ENCODE data around the gene GZF1. TPM values are rescaled to one million over a fixed set of nuclear protein-coding genes. Genes with fewer than 3 reads are reported as not detected.

GZF1 gene
- total and polyA plus RNA-seq, 9 donors: 8.5 to 31.4 (median 16.8) TPM

DNA sequence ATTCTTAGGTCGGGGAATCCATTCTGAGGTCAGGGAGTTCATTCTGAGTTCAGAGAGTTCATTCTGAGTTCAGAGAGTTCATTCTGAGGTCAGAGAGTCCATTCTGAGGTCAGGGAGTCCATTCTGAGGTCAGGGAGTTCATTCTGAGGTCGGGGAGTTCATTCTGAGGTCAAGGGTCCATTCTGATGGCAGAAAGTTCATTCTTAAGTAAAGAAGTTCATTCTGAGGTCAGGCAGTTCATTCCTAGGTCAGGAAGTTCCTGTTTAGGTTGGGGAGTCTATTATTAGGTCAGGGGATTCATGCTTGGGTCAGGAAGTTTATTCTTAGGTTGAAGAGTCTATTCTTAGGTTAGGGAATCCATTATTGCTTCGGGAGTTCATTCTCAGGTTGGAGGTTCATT, 27.9 kb upstream of the GZF1 start:
- Histone ChIP-seq H3K27ac (no peak overlapping the region), H3K4me3 (no peak overlapping the region), H3K4me1 (ENCODE audit: insufficient read depth) (no peaks in the 10 kb centered on the region), H3K36me3 (no peaks in the 10 kb centered on the region), H3K27me3 (no peaks in the 10 kb centered on the region), H3K9me3 (no peaks in the 10 kb centered on the region)
- intact Hi-C loops (cut with DNase I): loop anchor here in 2 of 4 donors (10.0 kb wide), 2 partner anchors 299 to 639 kb away; partner anchors contain the start of gene SSTR4 (in 1 of the 2)
- 70 to 73% (median 72%) methylated on average over 3 of the region's 3 CpGs for WGBS, 3 donors
- TF ChIP-seq, protein P1, sequence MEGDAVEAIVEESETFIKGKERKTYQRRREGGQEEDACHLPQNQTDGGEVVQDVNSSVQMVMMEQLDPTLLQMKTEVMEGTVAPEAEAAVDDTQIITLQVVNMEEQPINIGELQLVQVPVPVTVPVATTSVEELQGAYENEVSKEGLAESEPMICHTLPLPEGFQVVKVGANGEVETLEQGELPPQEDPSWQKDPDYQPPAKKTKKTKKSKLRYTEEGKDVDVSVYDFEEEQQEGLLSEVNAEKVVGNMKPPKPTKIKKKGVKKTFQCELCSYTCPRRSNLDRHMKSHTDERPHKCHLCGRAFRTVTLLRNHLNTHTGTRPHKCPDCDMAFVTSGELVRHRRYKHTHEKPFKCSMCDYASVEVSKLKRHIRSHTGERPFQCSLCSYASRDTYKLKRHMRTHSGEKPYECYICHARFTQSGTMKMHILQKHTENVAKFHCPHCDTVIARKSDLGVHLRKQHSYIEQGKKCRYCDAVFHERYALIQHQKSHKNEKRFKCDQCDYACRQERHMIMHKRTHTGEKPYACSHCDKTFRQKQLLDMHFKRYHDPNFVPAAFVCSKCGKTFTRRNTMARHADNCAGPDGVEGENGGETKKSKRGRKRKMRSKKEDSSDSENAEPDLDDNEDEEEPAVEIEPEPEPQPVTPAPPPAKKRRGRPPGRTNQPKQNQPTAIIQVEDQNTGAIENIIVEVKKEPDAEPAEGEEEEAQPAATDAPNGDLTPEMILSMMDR (IDR thresholded peaks at IDR 0.05): no peak
- no peak for TF ChIP-seq EP300 (IDR thresholded peaks at IDR 0.05)
- no peak for TF ChIP-seq POLR2A (IDR thresholded peaks at IDR 0.05)
- DNase-seq: no peak

DNA sequence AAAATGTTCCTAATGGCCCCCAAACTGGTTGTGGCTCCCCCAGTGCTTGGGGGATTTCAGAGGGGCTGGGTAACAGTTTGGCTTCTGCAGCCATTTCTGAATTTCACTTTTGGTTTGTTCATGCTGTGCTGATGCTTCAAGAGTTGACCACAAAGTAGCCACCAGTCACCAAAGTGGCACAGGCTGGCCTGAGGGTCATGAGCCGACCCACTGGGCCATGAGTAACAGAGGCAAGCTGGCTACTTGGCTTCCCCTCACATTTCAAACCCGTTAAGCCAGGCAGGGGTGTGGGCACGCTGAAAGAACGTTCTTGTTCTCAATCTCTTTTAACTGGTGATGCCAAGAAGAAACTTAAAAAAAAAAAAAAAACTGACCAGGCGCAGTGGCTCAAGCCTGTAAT, 26.5 kb upstream of the GZF1 start:
- Histone ChIP-seq H3K4me3 (no peak overlapping the region), H3K36me3 (no peaks in the 10 kb centered on the region), H3K9me3 (no peaks in the 10 kb centered on the region), H3K27ac (no peak overlapping the region), H3K27me3 (no peaks in the 10 kb centered on the region), H3K4me1 (ENCODE audit: insufficient read depth) (no peaks in the 10 kb centered on the region)
- intact Hi-C loops (cut with DNase I): loop anchor here in 2 of 4 donors (10.0 kb wide), 2 partner anchors 301 to 641 kb away; partner anchors contain the start of gene SSTR4 (in 1 of the 2)
- DNase-seq: no peak
- 93 to 94% (median 94%) methylated on average over 5 of the region's 5 CpGs for WGBS, 3 donors
- TF ChIP-seq EP300 (IDR thresholded peaks at IDR 0.05) (no peak), POLR2A (IDR thresholded peaks at IDR 0.05) (no peak)
- TF ChIP-seq, protein P1 (IDR thresholded peaks at IDR 0.05): no peak

DNA sequence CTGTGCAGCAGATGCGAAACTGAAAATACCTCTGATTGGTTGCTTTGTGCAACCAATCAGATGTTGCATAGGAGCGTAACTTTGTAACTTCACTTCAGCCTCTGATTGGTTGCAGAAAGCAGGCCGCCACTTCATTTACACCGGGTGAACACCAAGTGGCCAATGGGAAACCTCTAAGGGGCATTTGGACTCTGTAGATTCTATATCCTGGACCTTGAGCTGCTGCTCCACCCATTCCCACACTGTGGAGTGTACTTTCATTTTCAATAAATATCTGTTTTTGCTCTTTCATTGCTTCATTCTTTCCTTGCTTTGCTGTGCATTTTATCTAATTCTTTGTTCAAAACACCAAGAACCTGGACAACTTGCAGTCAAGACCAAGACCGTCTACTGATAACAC, 25.5 kb upstream of the GZF1 start:
- Histone ChIP-seq H3K4me1 (ENCODE audit: insufficient read depth) (no peaks in the 10 kb centered on the region), H3K27ac (no peak overlapping the region), H3K27me3 (no peaks in the 10 kb centered on the region), H3K36me3 (no peaks in the 10 kb centered on the region), H3K9me3 (no peaks in the 10 kb centered on the region), H3K4me3 (no peak overlapping the region)
- intact Hi-C loops (cut with DNase I): loop anchor here in 2 of 4 donors (10.0 kb wide), 2 partner anchors 302 to 642 kb away; partner anchors contain the start of gene SSTR4 (in 1 of the 2)
- WGBS, 3 donors: 91 to 96% (median 95%) methylated on average over 5 of the region's 5 CpGs
- TF ChIP-seq EP300 (IDR thresholded peaks at IDR 0.05) (no peak), POLR2A (IDR thresholded peaks at IDR 0.05) (no peak)
- TF ChIP-seq, protein P1 (IDR thresholded peaks at IDR 0.05): no peak
- DNase-seq: no peak

DNA sequence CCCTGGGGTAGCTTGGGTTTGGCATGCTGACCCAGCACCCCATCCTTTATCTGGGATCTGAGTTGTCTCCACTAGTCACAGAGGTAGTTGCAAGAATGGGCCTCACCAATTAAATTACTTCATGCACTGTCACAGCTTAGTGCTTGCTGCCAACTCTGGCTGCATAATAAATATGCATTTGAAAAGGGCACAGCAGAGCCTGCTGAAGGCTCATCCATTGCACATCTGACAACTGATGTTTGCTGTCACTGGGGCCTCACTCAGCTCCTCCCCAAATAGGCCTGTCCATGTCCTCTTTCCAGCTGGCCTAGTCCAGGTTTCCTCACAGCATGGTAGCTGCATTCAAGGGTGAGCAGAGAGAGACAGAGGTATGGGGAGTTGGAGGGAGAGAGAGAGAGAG, 24.7 kb upstream of the GZF1 start:
- H3K36me3 ChIP-seq: no peaks in the 10 kb centered on the region
- H3K4me1 ChIP-seq (ENCODE audit: insufficient read depth): no peaks in the 10 kb centered on the region
- intact Hi-C loops (cut with DNase I): loop anchor here in 2 of 4 donors (10.0 kb wide), 2 partner anchors 303 to 643 kb away; partner anchors contain the start of gene SSTR4 (in 1 of the 2)
- no peak for TF ChIP-seq EP300 (IDR thresholded peaks at IDR 0.05)
- TF ChIP-seq, protein P1 (IDR thresholded peaks at IDR 0.05): no peak
- TF ChIP-seq POLR2A (IDR thresholded peaks at IDR 0.05): no peak
- no peaks in the 10 kb centered on the region for H3K9me3 ChIP-seq
- H3K27ac ChIP-seq: no peak overlapping the region
- no peak for DNase-seq
- no peak overlapping the region for H3K4me3 ChIP-seq
- no peaks in the 10 kb centered on the region for H3K27me3 ChIP-seq

Data from ovary (tissue), 9 donors.